ENCODE measurements around the gene GABRR2.

GABRR2 gene

GRCh38 chr6:89221129-89221528 is 94.0 kb downstream of the GABRR2 start:
- TF ChIP-seq ZFP3 (CRISPR knock-in tag; IDR thresholded peaks at IDR 0.05) (no peak), ARNTL (CRISPR knock-in tag; IDR thresholded peaks at IDR 0.05; ENCODE audit: borderline replicate concordance, low read depth) (no peak), RARB (CRISPR knock-in tag; IDR thresholded peaks at IDR 0.05) (no peak), ZNF565 (CRISPR knock-in tag; conservative IDR thresholded peaks at IDR 0.05; ENCODE audit: low read depth) (no peak), CSRNP3 (CRISPR knock-in tag; IDR thresholded peaks at IDR 0.05) (no peak), TSHZ2 (CRISPR knock-in tag; IDR thresholded peaks at IDR 0.05) (no peak), PPARA (CRISPR knock-in tag; IDR thresholded peaks at IDR 0.05; ENCODE audit: borderline replicate concordance) (no peak), ESRRG (CRISPR knock-in tag; IDR thresholded peaks at IDR 0.05) (no peak), ISL1 (CRISPR knock-in tag; IDR thresholded peaks at IDR 0.05) (no peak), ZNF8 (CRISPR knock-in tag; IDR thresholded peaks at IDR 0.05) (no peak), TOX (CRISPR knock-in tag; IDR thresholded peaks at IDR 0.05; ENCODE audit: borderline replicate concordance) (no peak), ZFP30 (CRISPR knock-in tag; IDR thresholded peaks at IDR 0.05) (no peak), BACH2 (CRISPR knock-in tag; IDR thresholded peaks at IDR 0.05; ENCODE audit: borderline replicate concordance) (no peak)
- no peak for ATAC-seq

- TF ChIP-seq CREB5 (CRISPR knock-in tag; IDR thresholded peaks at IDR 0.05; ENCODE audit: low read depth) (no peak), PATZ1 (CRISPR knock-in tag; IDR thresholded peaks at IDR 0.05; ENCODE audit: borderline replicate concordance) (no peak), ZC3H10 (CRISPR knock-in tag; IDR thresholded peaks at IDR 0.05) (no peak), ESRRG (CRISPR knock-in tag; IDR thresholded peaks at IDR 0.05) (no peak), TCF4 (CRISPR knock-in tag; IDR thresholded peaks at IDR 0.05; ENCODE audit: borderline replicate concordance) (no peak), TSHZ2 (CRISPR knock-in tag; IDR thresholded peaks at IDR 0.05) (no peak), BACH2 (CRISPR knock-in tag; IDR thresholded peaks at IDR 0.05; ENCODE audit: borderline replicate concordance) (no peak), POU6F1 (CRISPR knock-in tag; IDR thresholded peaks at IDR 0.05; ENCODE audit: borderline replicate concordance, low read depth) (no peak), CSDC2 (CRISPR knock-in tag; IDR thresholded peaks at IDR 0.05) (no peak), SNAI2 (CRISPR knock-in tag; IDR thresholded peaks at IDR 0.05) (no peak), RARB (CRISPR knock-in tag; IDR thresholded peaks at IDR 0.05) (no peak), OSR1 (CRISPR knock-in tag; IDR thresholded peaks at IDR 0.05) (no peak)
- ATAC-seq, result no peak
These were observed 97.7 kb downstream of the GABRR2 start, which contains the start of gene GABRR1 for GRCh38 chr6:89217299-89217910. Gene GABRR1, minus strand, starts transcription at chr6:89217358. Its CDS starts 36 bp downstream, at chr6:89217322.
